Activated naive CD4-positive, alpha-beta T cell treated with anti-CD3 and anti-CD28 coated beads, Interleukin-2, amount 50 U/mL, for 24 hours (primary cell): ENCODE data around the gene CD84.
"Not testable (repeated sequence)": the region's sequence is repeated elsewhere in the genome, so short reads cannot be mapped to it uniquely, and the experiment has no call there.

Experiments used
- H3K27ac Mint-ChIP-seq: one replicate; pipeline ENCODE4 v1.8.0; 2021; ENCODE audit warnings: mild to moderate bottlenecking, mixed read lengths
- H3K27me3 Mint-ChIP-seq: one replicate; pipeline ENCODE4 v1.8.0; 2021; ENCODE audit warnings: mixed read lengths
- H3K36me3 Mint-ChIP-seq: one replicate; pipeline ENCODE4 v1.8.0; 2021; ENCODE audit warnings: mixed read lengths
- H3K4me1 Mint-ChIP-seq: one replicate; pipeline ENCODE4 v1.8.0; 2021; ENCODE audit warnings: mixed read lengths
- H3K4me3 Mint-ChIP-seq: one replicate; pipeline ENCODE4 v1.8.0; 2021; ENCODE audit warnings: mild to moderate bottlenecking, mixed read lengths
- H3K9me3 Mint-ChIP-seq: one replicate; pipeline ENCODE4 v1.8.0; 2021; ENCODE audit warnings: mixed read lengths

The CD84 gene

GRCh38 chr1:160579216-160579701 lies at the start of gene CD84:
TSS of gene CD84 (minus strand) at chr1:160579496. CDS start at chr1:160579437, 59 bp downstream.
- Mint-ChIP-seq H3K27me3 (no peaks in the 10 kb centered on the region), H3K9me3 (peaks cover 31% of the 10 kb centered on the region), H3K4me1 (peaks cover 85% of the 10 kb centered on the region), H3K36me3 (peaks cover 9% of the 10 kb centered on the region), H3K4me3 (peak within 1 kb of the TSS; percentile 86), H3K27ac (peak within 1 kb of the TSS; percentile 92)

DNA sequence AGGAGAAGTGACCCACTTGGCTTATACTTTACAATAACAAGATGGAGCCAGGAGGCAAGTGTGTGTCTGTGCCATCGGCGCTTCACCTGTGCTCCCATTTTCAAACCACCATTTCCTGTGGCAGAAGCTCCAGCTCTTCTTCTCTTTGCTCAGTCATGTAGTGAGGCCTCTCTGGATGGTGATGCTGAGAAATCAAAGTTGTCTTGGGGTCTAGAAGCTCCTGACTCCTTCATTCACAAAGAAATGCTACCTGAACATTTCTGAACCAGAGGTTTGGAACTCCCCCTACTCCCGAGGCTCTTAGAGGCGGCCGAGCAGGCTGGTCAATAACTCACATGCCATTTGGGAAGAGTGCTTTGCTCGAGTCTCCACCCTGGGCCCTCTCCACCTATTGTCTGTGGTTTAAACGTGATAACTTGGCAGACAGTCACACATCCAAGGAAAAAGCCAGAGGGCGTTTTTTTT lies 49.5 kb upstream of the CD84 start:
- H3K36me3 Mint-ChIP-seq, result peaks cover 57% of the 10 kb centered on the region
- peak overlapping the region; percentile 81 for H3K27ac Mint-ChIP-seq
- H3K9me3 Mint-ChIP-seq, result no peaks in the 10 kb centered on the region
- H3K4me3 Mint-ChIP-seq, result peak overlapping the region; percentile 73
- H3K4me1 Mint-ChIP-seq, result peaks cover 97% of the 10 kb centered on the region
- no peaks in the 10 kb centered on the region for H3K27me3 Mint-ChIP-seq

GRCh38 chr1:160627677-160628289 lies 48.5 kb upstream of the CD84 start:
- Mint-ChIP-seq H3K4me3 (peak overlapping the region; percentile 73), H3K27ac (peak overlapping the region; percentile 94), H3K36me3 (peaks cover 57% of the 10 kb centered on the region), H3K4me1 (peaks cover 97% of the 10 kb centered on the region)
- not testable (repeated sequence) for H3K9me3 Mint-ChIP-seq, H3K27me3 Mint-ChIP-seq

GRCh38 chr1:160626509-160627342 lies 47.4 kb upstream of the CD84 start:
- peaks cover 98% of the 10 kb centered on the region for H3K4me1 Mint-ChIP-seq
- peaks cover 4% of the 10 kb centered on the region for H3K9me3 Mint-ChIP-seq
- no peaks in the 10 kb centered on the region for H3K27me3 Mint-ChIP-seq
- H3K27ac Mint-ChIP-seq, result peak overlapping the region; percentile 94
- peaks cover 63% of the 10 kb centered on the region for H3K36me3 Mint-ChIP-seq
- peak overlapping the region; percentile 59 for H3K4me3 Mint-ChIP-seq

DNA sequence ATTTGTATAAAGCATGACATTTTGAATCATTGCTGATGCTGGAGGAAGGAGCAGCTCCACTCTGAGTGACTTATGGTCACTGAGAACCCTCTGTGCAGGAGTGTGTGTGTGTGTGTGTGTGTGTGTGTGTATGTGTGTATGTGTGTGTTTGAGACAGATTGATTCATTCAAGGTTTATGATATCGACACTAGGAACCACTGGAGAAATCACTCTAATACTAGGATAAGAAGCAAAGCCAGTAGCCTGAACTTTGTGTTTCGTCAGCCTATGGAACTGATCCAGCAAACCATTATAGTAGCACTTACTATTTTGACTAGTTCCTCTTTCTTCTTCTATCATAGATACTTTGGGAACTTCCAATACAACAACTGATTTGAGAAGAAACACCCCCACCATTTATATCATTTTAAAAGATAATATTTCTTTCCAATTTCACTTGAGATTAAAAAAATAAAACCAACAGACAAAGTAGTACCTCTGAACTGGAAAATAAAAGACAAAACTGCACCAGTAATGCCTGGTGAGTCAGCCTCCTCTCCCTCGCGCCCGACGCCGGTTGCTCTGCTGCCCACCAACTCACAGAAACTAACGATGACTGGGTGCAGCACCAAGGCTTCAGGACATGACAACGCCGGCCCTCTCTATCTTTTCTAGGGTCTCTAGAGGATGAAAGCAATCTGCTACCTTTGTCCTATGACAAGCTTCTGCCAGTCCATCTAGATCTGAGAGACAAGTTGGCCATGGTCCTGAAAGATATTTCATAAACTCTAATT lies 46.6 kb upstream of the CD84 start:
- H3K4me3 Mint-ChIP-seq, result peak overlapping the region; percentile 48
- peaks cover 97% of the 10 kb centered on the region for H3K4me1 Mint-ChIP-seq
- H3K27me3 Mint-ChIP-seq, result no peaks in the 10 kb centered on the region
- peaks cover 61% of the 10 kb centered on the region for H3K36me3 Mint-ChIP-seq
- peaks cover 4% of the 10 kb centered on the region for H3K9me3 Mint-ChIP-seq
- peak overlapping the region; percentile 94 for H3K27ac Mint-ChIP-seq

- Mint-ChIP-seq H3K9me3 (peaks cover 4% of the 10 kb centered on the region), H3K27me3 (no peaks in the 10 kb centered on the region), H3K27ac (peak overlapping the region; percentile 94), H3K4me1 (peaks cover 94% of the 10 kb centered on the region), H3K4me3 (peak overlapping the region; percentile 48), H3K36me3 (peaks cover 57% of the 10 kb centered on the region)
Observed at GRCh38 chr1:160625321-160625720, 46.0 kb upstream of the CD84 start.

GRCh38 chr1:160624464-160624863 lies 45.2 kb upstream of the CD84 start:
- peaks cover 93% of the 10 kb centered on the region for H3K4me1 Mint-ChIP-seq
- H3K27ac Mint-ChIP-seq, result peak overlapping the region; percentile 94
- H3K27me3 Mint-ChIP-seq, result no peaks in the 10 kb centered on the region
- H3K9me3 Mint-ChIP-seq, result peaks cover 4% of the 10 kb centered on the region
- H3K36me3 Mint-ChIP-seq, result peaks cover 59% of the 10 kb centered on the region
- H3K4me3 Mint-ChIP-seq, result peak overlapping the region; percentile 71

DNA sequence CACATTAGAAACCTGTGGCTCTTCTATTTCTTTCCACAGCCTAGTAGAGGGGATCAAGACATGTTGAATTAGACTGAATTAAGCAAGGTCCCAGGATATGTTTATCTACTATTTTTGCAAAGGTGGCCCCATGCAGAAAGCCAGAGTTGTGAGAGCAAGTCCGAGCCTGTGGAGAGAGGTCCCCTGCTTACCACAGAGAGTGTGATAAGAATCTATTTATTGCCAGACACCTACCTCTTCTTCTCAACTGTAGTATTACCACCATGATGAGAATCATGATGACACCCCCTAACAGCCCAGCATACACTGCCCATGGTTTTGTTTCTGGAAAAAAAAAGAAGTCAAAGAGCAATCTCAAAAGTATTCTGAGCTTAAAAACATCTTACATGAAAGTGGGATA lies 44.6 kb upstream of the CD84 start:
- H3K36me3 Mint-ChIP-seq, result peaks cover 63% of the 10 kb centered on the region
- peak overlapping the region; percentile 99 for H3K27ac Mint-ChIP-seq
- H3K4me3 Mint-ChIP-seq, result peak overlapping the region; percentile 87
- peaks cover 4% of the 10 kb centered on the region for H3K9me3 Mint-ChIP-seq
- no peaks in the 10 kb centered on the region for H3K27me3 Mint-ChIP-seq
- H3K4me1 Mint-ChIP-seq, result peaks cover 95% of the 10 kb centered on the region

DNA sequence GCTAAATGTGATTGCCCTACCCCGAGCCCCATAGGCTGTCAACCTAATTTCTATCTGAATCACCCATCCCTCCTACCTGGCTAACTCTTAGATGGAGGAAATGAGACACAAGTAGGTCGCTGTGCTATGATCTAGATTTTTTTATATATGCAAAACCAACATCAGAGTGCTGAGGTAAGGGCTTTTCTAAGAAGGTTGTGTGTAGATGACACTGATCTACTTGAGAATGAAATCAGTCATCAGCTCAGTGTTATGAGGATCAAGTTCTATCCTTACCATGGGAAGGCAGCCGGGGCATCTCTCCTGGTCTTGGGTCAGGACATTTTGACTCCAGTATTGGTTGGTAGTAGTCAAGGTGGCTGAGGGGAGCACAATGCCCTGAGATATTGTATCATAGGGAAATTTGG lies 43.9 kb upstream of the CD84 start:
- H3K4me1 Mint-ChIP-seq, result peaks cover 93% of the 10 kb centered on the region
- peak overlapping the region; percentile 87 for H3K4me3 Mint-ChIP-seq
- H3K27ac Mint-ChIP-seq, result peak overlapping the region; percentile 99
- peaks cover 60% of the 10 kb centered on the region for H3K36me3 Mint-ChIP-seq
- no peaks in the 10 kb centered on the region for H3K27me3 Mint-ChIP-seq
- H3K9me3 Mint-ChIP-seq, result peaks cover 4% of the 10 kb centered on the region

GRCh38 chr1:160622501-160623226 lies 43.4 kb upstream of the CD84 start:
- H3K27me3 Mint-ChIP-seq, result no peaks in the 10 kb centered on the region
- peak overlapping the region; percentile 99 for H3K27ac Mint-ChIP-seq
- peak overlapping the region; percentile 87 for H3K4me3 Mint-ChIP-seq
- H3K9me3 Mint-ChIP-seq, result peaks cover 4% of the 10 kb centered on the region
- peaks cover 60% of the 10 kb centered on the region for H3K36me3 Mint-ChIP-seq
- peaks cover 93% of the 10 kb centered on the region for H3K4me1 Mint-ChIP-seq

DNA sequence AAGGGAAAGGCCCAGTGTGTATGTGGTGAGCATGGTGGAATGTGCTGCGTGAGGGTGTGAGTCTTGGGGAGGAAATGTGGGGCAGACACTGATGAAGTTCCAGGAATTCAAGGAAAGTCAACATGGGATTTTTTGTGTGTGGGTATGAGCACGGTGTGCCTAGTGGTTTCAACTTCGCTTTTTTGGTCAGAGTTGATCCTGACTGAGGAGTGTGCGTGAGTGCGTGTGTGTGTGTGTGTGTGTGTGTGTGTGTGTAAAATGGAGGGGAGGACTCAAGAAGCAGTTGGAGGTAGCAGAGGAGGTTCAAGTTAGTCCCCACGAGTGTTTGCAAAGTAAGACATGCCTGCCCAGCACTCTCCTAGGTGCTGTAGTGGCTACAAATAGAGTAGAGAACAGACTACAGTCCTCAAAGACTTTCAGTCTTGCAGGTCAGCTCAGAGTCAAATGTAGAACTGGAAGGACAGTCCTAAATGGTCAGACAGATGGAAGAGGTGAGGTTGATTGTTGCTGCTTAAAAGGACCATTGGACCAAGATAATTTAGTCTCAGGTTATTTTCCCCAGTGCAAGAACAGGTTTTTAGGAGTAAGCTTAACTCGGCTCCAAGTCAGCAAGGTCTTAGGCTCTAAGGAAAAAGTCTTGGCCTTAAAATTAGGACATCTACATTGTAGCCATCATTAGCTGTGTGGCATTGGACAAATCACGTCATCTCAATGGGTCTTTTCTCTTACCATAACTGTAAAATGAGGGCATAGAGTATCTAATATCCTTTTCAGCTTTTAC lies 42.5 kb upstream of the CD84 start:
- peaks cover 90% of the 10 kb centered on the region for H3K4me1 Mint-ChIP-seq
- peaks cover 59% of the 10 kb centered on the region for H3K36me3 Mint-ChIP-seq
- H3K27ac Mint-ChIP-seq, result no peak overlapping the region
- H3K27me3 Mint-ChIP-seq, result no peaks in the 10 kb centered on the region
- H3K4me3 Mint-ChIP-seq, result no peak overlapping the region
- peaks cover 4% of the 10 kb centered on the region for H3K9me3 Mint-ChIP-seq

GRCh38 chr1:160620942-160621632 lies 41.8 kb upstream of the CD84 start:
- peaks cover 86% of the 10 kb centered on the region for H3K4me1 Mint-ChIP-seq
- peak overlapping the region; percentile 92 for H3K27ac Mint-ChIP-seq
- peaks cover 4% of the 10 kb centered on the region for H3K9me3 Mint-ChIP-seq
- peak overlapping the region; percentile 55 for H3K4me3 Mint-ChIP-seq
- peaks cover 56% of the 10 kb centered on the region for H3K36me3 Mint-ChIP-seq
- H3K27me3 Mint-ChIP-seq, result no peaks in the 10 kb centered on the region

GRCh38 chr1:160619742-160620277 lies 40.5 kb upstream of the CD84 start:
- Mint-ChIP-seq H3K4me1 (peaks cover 79% of the 10 kb centered on the region), H3K9me3 (peaks cover 4% of the 10 kb centered on the region), H3K4me3 (no peak overlapping the region), H3K36me3 (peaks cover 53% of the 10 kb centered on the region), H3K27me3 (no peaks in the 10 kb centered on the region), H3K27ac (peak overlapping the region; percentile 76)
